GM21576 (cell line): ENCODE measurements around the gene CCL17.
"Not testable (repeated sequence)": the region's sequence is repeated elsewhere in the genome, so short reads cannot be mapped to it uniquely, and the experiment has no call there.

ENCODE experiments used
- ATAC-seq: cut with Tn5 transposase; IDR thresholded peaks from one replicate; pipeline ENCODE4 v1.9.1; 2021; ENCODE audit warnings: mild to moderate bottlenecking, moderate library complexity; ENCODE audit not compliant: unreplicated experiment

The CCL17 gene

GRCh38 chr16:57427824-57428223 lies 23.3 kb downstream of the CCL17 start:
- ATAC-seq: no peak

DNA sequence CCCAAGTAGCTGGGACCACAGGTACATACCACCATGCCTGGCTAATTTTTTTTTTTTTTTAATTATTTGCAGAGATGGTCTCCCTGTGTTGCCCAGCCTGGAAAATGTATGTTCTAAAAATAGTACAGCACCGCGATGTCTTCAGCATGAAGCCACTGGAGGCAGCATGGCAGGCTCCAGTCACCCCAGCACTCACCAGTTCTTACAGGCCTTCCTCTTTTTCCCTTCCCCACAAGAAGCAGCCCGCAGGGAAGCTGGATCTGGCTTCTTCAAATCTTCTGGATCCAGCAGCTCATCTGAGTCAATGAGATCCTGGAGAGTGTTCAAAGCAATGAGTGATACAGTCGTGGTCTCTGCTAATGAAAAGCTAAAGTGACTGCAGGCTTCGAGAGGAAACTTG lies 26.4 kb downstream of the CCL17 start:
- ATAC-seq: no peak

- ATAC-seq: no peak
Measured at GRCh38 chr16:57432505-57432904, 27.9 kb downstream of the CCL17 start.

- no peak for ATAC-seq
Measured at GRCh38 chr16:57432989-57433388, 28.4 kb downstream of the CCL17 start.

GRCh38 chr16:57434003-57434402 lies 29.4 kb downstream of the CCL17 start:
- no peak for ATAC-seq

- no peak for ATAC-seq
Measured at GRCh38 chr16:57435838-57436237, 31.3 kb downstream of the CCL17 start.

- ATAC-seq: not testable (repeated sequence)
Measured at GRCh38 chr16:57439947-57440346, 35.4 kb downstream of the CCL17 start.

DNA sequence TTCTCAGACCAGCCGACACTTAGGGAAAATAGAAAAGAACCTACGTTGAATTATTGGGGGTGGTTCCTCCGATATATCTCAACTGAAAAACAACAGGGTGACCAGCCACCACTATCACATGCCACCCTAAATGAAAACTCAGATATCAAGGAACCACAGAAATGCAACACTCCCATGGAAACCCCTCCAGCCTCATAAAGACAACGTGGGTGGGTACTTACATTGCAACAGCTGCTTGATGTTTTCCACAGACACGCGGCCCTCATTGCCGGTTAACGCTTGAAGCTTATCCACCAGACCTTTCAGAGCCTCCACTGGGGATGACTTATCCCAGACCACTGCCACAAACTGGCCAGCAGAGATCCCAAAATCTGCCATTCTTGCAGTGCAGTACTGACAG lies 36.0 kb downstream of the CCL17 start:
- ATAC-seq: not testable (repeated sequence)

DNA sequence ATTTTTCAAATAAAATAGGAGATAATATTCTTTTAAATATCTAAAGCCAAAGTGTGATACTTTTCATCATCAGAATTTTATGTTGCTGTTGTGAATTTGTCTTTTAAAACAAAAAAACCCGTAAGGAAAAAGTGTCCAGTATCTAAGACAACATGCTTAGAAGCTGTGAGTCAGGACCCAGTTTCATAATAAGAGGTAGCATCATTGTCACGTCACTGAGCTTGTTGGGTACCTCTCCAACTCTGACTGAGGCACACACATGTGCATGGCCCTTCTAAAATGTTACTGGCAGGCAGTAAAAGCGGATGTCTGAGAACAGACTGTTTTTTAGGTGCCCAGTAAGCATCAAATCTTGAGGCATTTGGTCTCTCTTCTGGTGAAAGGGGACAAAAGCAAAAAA lies 40.1 kb downstream of the CCL17 start:
- ATAC-seq: no peak

DNA sequence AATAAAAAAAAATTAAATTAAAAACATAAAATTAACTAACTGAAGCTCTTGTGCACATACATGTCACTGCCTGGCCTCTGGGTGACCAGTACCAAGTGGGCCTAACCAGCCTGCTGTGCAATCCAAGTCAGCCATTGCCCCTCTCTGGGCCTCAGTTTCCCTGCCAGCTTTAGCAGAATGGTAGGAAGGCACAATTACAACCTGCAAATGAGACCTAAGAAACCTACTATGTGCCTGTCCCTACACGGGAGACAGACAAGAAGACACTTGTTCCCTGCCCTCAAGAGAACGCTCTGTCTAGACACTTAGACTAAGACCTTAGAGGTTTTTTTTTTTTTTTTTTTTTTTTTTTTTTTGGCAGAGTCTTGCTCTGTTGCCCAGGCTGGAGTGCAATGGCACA lies 40.9 kb downstream of the CCL17 start:
- ATAC-seq: no peak

DNA sequence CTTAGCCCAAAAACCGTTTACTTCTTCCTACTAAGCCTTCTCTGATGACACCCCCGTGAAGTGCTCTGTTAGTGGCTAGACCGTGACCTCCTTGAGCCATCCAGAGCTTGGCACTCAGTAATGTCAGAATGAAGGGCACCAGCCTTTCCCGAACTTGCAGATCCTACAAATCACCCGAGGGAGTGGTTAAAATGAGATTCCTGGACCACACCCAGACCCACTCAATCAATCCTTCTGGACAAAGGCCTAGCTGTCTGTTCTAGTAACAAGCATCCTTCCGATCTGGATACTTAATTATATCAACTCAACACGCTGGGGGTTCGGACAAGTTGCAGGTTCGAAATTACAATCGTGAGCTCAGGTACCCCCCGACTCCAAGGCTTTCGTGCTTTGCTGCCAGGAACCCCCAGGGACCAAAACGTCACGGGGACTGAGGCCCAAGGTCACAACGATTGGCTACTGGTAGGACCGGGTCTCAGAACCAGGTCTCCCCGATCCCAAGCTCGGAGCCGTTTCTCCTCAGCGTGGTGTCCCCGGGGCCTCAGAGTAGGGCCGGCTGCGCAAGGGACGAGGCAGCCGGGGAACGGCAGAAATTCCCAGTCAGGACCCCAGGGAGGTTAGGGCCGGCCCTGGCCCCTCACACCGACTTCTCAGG lies 42.1 kb downstream of the CCL17 start:
- peak; percentile 29 for ATAC-seq

DNA sequence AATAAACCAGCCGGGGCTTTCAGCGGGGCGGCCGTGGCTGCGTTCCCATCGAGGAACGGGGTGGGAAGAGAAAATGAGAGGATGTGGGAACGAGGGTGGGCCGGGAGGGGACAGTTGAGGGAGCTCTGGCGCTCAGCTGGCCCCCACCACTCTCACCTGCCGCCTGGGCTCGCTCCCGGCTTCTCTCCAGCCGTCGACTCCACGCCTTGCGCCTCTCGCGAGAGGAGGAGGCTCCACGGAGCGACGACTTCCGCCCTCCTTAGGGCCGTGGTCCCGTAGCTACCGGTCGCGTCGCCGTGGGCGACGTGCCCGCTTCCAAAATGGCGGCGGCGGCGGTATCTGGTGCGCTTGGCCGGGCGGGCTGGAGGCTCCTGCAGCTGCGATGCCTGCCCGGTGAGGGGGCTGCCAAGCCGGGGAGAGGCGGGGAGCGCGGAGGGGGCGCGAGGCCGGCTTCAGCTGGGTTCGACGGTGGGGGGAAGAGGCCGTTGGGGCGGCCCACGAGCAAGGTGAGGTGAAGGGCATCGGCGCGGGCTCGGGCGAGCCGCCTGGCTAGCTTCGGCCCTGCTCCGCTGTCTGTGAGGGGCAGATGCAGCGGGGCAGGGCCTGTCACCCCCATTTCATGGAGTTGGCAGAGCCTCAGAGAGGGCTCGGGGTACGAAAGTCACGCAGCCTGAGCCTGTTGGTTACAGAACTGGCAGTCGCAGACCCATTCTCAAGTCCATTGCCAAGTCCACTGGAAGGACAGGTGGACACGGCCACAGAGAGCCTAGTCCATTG lies 42.8 kb downstream of the CCL17 start, which contains the start of the genes CIAPIN1 and COQ9:
Gene CIAPIN1, minus strand, starts transcription at position 200 of the 777 bp plus-strand sequence. CDS start 6,457 bp downstream, outside the sequence.
Gene COQ9, plus strand, starts transcription at position 294 of the 777 bp plus-strand sequence. Its CDS starts 27 bp downstream, at position 321.
- peak; percentile 95 for ATAC-seq

GRCh38 chr16:57452021-57452420 lies 47.5 kb downstream of the CCL17 start:
- ATAC-seq: no peak

DNA sequence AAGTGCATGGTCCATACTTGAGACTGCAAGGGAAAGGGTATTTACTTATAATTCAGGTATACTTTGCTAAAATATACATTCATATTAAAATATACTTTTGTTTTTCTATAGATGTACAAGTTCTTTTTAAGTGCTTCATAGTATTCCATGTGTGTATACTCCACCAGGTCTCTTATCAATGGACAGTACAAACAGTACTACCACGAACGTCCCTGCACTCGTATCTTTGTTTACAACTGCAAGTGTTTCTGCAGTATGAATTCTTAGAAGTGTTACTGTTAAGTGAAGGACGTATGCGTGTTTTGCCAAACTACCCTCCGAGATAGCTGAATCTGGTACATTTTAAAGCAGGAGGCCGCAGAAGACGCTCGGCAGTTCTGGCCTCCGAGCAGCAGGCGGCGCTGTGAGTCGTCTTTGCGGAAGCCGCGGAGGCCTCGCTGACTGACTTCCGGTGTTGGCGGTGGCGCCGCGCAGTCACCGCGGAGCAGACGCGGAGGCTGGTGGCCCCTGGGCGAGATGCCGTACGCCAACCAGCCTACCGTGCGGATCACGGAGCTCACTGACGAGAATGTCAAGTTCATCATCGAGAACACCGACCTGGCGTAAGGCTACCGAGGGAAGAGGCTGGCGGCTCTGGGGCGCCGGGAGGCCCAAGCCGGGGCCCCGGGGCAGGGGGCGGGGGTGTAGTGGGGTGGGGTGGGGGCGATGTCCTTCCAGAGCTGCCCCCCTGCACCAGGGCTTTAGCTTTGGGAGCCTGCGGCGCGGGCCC lies 57.8 kb downstream of the CCL17 start, which contains the start of gene POLR2C:
Gene POLR2C, plus strand, starts transcription at position 471 of the 769 bp plus-strand sequence. Its CDS starts 46 bp downstream, at position 517.
- ATAC-seq: peak; percentile 90

- ATAC-seq: no peak
Measured at GRCh38 chr16:57462978-57463362, 58.4 kb downstream of the CCL17 start.

- no peak for ATAC-seq
Measured at GRCh38 chr16:57464523-57464922, 60.0 kb downstream of the CCL17 start.
